HG02763 (cell line): ENCODE measurements around the gene ASPSCR1.
"Not testable (repeated sequence)": the region's sequence is repeated elsewhere in the genome, so short reads cannot be mapped to it uniquely, and the experiment has no call there.

ENCODE experiments used
- ATAC-seq: cut with Tn5 transposase; IDR thresholded peaks from one replicate; pipeline ENCODE4 v1.9.1; 2021; ENCODE audit warnings: mild to moderate bottlenecking, moderate library complexity; ENCODE audit not compliant: unreplicated experiment

Gene ASPSCR1

DNA sequence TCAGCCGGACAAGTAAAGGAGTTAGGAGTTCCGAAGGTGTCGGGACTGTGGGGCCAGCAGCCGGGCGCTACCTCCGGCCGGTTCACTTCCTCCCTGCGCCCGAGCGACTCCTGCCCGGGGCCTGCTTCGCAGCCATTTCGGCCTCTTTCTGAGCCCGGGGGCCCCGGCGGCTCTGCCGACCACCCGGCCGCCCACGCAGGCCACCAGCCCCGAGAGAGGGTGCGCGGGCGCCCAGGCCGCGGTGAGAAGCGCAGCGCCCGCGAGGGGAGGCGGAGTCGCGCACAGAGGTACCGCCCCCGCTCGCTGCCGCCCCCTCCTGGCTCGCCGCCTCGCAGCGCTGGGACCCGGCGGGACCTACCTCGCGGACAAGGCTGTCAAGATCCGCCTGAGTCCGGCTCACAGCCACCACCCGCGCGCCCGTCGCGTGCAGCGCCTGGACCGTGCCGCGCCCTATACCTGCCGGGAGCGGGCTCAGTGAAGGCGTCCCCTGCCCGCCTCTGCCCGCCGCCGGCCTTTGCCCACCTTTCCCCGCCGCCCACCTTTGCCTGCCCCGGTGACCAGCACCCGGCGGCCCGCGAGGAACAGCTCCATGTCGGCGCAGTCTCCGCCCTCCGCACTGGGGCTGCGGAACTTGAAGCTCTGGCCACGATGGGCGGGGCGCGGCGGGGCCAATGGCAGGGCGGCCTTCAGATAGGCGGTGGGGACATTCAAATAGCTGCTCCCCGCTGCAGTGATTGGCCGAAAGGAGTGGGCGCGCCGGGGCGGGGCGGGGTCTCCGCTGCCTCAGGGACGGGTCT lies 59.9 kb downstream of the ASPSCR1 start, which contains the start of gene DCXR:
Gene DCXR, minus strand, starts transcription at position 606 of the 797 bp plus-strand sequence. Its CDS starts 15 bp downstream, at position 591.
- ATAC-seq, result peak; percentile 88

DNA sequence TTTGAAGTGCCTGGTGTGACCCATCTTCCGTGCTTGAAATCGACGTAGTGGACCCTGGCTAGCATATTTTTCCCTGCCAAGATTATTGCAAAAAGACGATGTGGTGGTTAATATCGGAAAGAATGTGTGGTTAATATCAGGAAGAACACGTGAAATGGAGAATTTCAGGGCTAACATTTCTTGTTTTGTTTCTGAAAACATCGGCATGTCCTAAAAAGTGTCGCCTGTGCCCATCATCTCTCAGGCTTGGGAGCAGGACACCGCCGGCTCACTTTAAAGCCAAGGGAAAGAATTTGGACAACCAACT lies 60.4 kb downstream of the ASPSCR1 start:
- no peak for ATAC-seq

DNA sequence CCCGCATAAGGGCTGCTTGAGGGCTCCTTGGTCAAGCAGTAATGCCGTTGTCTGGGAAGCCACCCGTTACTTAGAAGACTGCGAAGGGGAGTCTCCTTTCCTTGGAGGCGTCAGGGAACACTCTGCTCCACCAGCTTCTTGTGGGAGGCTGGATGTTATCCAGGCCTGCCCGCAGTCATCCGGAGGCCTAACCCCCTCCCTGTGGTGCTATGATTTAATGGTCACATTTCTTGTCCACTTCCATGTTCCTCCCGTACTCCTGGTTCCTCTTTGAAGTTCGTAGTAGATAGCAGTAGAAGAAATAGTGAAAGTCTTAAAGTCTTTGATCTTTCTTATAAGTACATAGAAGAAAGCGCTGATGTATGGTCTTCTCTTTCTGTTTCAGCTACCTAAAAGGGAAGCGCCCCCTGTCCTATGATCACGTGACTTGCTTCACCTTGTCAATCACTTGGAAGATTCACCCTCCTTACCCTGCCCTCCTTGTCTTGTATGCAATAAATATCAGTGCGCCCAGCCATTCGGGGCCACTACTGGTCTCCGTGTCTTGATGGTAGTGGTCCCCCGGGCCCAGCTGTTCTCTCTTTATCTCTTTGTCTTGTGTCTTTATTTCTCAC lies 61.5 kb downstream of the ASPSCR1 start:
- not testable (repeated sequence) for ATAC-seq

DNA sequence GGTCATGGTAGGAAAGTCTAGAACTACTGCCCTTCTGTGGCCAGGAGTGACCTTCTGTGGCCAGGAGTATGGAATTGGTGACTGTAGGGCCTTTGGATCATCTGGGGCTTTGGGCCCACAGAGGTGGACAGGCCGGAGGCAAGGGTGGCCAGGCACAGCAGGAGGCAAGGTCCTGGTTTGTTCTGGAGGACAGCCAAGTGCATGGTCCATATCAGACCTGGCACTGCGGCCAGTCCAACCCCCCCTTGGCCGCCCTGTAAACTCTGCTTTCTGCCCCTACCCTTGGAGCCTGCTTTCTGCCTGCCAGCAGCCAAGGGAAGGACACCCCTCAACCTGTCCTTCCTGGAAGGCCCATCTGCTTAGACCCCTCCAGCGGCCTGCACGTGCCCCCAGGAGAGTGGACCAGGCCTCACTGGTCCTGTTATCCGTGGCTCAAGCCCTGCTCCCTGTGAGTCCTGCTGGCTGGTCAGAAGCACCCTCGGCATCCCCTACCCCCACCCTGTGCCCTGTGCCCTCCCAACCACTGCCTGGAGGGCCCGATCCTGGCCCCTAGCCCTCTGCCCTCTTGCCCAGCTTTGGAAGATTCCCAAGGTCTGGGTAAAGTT lies 62.4 kb downstream of the ASPSCR1 start:
- ATAC-seq, result no peak

DNA sequence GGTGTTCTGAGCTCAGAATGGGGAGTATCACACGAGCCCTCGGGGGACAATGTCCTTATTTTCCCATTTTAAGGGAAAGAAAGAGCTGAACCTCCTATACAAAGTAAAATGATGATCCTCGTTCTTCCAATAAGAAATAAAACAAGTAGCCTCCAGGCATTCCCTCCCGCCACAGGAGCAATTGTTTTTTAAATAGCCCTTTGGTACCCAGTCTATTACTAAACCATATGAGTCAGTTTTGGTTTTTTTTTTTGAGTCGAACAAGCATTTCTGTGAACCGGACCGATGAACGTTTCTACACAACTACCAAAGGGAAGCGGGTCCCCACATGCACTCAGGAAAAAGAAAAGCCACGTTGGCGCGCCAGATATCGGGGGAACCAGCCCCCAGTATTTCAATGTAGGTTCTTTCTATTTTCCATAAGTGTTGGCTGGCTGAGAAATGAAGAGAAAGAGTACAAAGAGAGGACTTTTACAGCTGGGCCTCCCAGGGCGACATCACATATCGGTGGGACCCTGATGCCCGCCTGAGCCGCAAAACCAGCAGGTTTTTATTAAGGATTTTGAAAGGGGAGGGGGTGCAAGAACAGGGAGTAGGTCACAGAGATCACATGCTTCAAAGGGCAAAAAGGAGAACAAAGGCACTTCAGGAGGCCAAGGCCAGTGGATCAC lies 63.9 kb downstream of the ASPSCR1 start:
- no peak for ATAC-seq

DNA sequence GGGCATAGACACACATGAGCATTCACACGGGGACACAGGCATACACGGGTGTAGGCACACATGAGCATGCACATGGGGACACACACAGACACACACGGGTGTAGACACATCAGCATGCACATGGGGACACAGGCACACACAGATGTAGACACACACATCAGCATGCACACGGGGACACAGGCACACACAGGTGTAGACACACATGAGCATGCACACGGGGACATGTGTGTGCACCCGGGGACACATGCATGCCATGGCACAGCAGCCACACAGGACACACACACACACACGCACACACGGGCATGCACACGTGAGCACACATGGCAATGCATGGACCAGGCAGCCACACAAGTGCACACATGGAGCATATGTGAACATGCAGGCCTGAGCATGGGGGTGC lies 65.2 kb downstream of the ASPSCR1 start:
- ATAC-seq, result no peak

DNA sequence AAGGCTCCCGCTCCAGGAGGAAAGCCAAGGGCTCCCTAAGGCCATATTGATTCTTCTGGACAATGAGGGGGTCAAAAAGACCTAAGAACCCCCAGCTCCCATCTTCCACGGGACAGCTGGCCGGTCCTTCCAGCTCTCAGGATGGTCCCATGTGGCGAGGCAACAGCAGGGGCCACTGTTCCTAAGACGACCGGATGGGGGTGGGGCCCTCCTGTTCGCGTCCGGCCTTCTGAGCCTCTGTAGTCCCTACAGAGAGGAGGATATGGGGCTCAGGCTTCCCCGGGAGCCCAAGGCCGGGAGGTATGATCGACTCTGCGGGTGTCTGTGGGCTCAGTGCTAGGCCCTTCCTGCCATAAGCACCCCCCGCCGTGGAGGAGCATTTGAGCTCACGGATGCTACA lies 66.1 kb downstream of the ASPSCR1 start:
- no peak for ATAC-seq

DNA sequence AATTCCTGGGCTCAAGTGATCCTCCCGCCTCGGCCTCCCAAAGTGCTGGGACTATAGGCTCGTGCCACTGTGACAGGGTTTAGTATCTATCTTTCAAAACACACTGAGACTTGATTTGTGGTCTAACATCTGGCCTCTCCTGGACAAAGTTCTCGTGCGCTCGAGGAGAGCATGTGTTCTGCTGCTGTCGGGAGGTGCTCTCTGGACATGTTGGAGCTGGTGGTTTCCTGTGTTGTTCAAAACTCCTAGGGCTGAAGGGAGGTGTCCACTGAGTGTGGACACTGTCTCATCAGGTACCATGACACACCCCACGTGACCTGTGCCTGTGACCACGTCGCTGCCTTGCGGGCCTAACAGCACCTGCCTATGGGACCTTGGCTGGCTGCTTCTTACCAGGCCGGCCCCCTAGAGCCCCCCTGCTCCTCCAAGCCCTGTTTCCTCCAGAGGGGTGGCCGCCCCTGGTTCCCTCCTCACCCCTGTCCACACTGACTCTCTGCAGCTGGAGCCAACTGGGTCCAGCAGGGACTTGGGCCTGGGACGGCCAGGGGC lies 68.6 kb downstream of the ASPSCR1 start:
- ATAC-seq, result no peak

DNA sequence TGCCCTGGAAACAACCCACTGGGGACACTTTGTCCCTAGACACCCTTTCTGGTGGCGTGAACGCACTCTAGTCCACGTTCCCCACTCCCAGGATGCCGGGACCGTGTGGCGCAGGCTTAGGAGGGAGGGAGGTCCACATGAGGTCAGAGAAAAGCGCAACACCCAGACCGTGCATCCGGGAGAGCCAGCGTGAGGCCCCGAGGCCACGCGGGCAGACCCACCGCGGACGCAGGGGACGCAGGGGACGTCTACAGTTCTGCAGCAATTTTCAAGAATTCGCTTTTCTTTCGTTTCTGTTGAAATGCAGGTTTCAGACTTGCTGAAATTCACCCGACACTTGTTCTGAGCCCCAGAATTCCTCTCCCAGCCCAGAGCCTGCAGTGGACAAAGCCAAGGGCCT lies 69.5 kb downstream of the ASPSCR1 start:
- ATAC-seq, result no peak

DNA sequence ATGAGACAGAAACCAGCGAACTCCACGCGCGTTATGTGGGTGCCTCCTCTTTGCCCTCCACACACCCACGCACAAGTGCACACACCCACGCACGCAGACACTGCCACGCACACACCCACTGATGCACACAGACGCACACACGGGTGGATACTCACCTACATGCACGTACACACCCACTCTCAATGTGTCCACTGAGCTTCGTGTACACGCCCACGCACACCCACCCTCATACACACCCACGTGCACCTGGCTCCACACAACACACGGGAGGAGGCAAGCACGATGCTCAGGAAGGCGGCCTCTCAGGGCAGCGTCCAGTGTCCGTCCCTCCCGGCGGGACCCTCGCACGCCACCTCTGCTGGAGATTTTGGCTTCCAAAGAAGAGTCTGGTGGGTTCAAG lies 70.0 kb downstream of the ASPSCR1 start:
- ATAC-seq, result no peak

DNA sequence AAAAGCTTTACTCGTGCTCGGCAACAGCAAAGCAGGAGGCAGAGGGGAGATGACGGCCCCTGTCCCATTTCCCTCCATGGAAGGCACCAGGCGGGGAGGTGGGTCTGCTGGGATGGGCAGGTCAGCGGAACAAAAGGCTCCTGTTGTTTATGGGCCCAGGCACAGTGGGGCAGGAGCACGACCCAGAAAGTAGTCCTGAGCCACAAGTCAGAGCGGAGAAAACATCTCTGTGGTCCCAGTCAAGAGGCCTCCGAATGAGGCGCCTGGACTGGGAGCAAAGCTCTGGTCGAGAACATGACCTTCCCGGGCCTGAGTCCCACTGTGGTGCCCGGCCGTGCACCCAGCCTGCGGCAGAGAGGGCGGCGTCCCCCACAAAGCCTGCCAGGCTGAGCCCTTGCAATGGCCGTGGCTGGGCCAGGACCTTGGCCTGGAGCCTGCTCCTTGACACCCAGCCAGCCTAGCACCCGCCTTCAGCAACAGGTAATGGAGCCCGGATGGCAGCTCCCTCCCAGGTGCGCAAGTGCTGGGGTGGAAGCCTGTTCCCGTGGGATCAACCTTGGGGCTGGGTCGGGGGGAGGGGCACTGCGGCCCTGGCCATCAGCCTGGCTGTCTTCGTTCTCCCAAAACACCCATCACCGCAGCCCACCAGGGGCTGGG lies 70.6 kb downstream of the ASPSCR1 start:
- no peak for ATAC-seq

DNA sequence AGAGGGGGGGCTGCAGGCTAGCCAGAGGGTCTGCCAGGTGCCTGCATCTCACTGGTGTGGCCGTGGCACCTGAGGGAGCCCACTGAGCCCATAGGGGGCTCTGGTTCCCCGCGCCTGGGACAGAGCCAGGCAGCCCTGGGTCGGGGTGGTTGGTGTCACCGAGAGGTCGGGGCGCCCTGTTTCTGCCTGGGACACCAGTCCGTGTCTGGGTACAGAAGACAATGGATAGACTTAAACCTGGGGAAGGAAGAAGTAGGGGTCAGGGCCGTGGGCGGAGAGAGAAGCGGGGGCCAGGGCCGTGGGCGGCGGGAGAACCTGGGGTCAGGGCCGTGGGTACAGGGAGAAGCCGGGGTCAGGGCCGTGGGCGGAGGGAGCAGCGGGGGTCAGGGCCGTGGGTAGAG lies 71.1 kb downstream of the ASPSCR1 start:
- ATAC-seq, result no peak

DNA sequence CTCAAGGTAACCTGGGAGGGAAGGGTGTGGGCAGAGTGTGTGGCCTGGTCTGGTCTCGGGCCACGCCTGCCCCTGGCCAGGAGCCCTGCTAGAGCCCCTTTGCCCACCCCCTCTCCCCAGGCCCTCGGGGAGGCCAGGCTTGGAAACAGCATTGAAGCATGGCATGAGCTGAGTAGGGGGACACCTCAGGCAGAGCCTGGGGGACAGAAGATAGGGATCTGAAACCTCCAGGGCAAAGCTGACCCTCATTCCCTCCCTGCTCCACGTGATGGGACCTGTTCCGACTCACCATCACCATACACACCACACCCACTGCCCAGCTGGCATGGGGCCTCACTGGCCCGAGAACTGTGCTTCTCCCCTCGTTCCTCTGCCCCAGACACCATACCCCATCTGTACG lies 71.7 kb downstream of the ASPSCR1 start:
- no peak for ATAC-seq

DNA sequence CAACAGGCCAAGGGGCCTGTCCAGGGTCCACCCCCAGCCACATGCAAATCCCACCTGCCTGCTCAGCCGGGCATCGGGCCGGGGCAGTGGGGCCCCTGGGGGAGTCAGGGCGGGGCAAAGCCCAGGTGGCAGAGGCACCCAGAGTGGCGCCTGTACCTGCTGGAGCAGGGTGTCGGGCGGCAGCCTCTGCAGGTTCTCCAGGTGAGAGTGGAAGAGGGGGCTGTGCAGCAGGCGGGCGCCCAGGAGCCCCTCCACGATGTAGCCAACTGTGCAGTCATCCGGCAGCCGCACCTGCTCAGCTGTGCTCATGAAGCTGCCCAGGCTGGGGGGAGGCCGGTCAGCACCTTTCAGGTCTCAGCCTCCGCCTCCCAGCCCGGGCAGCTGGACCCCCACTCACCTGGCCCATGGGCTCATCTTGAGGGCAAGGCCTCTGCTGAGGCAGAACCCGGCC lies 72.1 kb downstream of the ASPSCR1 start:
- ATAC-seq, result no peak

DNA sequence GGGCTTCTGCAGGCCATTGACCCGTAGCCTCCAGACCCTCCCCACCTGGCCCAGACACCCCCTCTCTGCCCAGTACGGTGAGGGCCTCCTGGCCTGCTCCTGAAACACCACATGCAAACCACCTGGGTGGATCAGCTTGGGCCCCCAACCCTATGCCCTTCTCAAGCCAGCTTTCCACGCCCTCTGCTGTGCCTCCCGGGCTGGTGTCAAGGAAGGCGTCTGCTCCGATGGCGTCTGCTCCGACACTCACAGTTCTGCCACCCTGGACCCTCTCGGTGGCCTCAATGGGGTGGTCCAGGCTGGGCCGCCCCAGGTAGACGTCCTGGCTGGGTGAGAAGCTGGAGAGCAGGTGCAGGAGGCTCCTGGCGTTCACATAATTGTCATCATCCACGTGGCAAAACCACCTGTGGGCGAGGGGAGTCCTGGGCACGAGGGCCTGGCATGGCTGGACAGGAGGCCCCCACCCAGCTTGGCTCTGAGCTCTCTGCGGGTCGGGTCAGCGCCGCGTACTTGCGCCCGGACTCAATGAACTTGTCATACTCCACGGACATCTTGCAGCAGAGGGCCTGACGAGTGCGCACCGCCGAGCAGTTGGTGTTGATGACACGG lies 72.8 kb downstream of the ASPSCR1 start:
- ATAC-seq, result no peak

DNA sequence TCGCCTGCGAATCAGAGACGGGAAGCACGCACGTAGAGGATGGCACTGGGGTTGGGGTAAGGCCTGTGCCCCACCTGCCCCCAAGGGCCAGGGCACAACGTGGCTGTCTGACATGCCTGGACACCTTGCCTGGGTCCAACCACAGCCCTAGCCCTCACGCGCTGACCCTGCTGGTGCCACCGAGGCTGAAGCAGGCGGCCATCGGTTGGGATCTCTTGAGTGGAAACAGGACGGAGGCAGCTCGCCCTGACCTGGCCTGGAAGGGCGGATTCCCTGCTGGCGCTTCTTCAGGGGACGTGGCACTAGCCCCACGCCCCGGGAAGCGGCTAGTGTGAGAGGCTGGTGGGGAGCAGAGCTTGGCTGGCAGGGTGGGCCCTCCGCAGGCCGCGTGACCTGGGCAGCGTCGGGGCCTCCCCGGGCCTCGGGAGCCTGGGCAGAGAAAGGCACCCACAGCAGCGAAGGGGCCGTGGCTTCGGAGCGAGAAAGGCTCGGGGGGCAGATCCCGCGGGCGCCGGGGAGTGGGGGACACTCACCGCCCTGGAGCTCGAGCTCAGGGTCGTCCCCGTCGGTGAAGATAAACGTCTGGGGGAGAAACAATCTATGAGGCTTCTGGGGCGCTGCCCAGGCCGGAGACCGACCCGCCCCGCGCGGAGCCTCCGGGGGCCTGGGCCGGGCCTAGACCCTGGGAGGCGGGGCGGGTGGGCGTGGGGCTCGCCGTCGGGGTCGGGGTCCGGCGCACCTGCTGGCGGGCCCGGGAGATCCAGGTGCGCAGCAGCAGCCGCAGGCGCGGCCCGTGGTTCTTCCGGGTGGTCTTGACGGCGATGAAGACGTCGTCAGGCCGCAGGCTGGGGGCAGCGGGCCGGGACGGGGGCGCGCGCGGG lies 73.6 kb downstream of the ASPSCR1 start:
- ATAC-seq, result peak; percentile 11

DNA sequence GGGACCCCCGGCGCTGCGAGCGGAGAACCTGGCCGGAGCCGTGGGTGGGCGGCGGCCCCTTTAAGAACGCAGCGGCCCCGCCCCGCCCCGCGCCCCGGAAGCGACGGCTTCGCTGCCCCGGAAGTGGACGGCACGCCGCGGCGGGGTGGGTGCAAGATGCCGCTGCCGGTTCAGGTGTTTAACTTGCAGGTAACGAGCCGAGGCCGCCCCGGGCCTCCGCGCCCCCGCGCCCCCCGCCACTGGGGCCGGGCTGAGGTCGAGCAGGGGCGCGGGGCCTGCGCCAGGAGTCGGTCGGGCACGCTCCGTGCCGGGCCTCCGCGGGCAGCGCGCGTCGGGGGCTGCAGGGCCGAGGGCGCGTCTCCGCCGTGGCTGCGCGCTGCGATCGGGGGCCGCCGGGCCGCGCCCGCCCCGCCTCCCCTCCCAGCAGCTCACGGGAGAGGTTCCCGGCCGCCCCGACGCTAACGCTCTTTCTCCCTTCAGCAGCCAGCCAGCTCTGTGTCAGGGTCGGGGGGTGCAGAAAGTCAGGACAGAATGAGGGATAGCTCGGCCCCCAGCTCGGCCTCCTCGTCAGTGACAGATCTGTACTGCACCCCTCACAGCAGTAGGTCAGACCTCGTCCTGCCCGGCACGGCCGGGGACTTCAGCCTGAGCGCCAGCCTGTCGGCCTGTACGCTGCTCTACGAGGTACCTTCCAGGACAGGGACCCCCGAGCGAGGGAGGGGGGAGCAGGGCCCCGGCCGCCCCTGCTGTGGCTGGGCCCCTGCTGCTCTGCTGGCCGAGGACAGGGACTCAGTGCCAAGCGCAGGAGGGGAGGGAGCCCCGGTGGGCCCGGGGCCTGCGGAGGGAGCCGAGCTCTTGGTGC lies 74.6 kb downstream of the ASPSCR1 start, which contains the start of the genes GPS1 and RFNG:
Gene GPS1, plus strand, starts transcription at position 123 of the 862 bp plus-strand sequence. Its CDS starts 34 bp downstream, at position 157.
Gene RFNG, minus strand, starts transcription at position 36 of the 862 bp plus-strand sequence. CDS start 45 bp downstream, outside the sequence.
- ATAC-seq, result peak; percentile 44

DNA sequence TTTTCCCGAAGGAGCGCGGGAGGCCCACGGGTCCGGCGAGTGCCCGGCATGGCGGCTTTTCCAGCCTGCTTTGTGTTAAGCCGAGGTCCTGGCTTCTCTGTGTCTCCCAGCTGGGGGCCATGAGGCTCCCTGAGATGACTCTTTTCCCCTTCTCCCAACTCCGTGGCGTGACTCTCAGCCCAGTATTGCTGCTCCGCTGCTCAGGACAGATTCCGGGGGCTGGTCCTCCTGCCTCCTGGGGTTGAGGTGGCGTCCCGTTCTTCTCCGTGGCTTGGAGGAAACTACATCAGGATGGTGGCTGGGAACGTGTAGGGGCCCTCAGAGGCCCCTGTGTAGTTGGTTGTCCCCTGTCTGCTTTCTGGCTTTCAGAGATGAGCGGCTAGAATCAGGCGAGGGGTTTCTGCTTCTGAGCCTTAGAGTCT lies 75.2 kb downstream of the ASPSCR1 start:
- no peak for ATAC-seq
